ENCODE measurements around the gene TMEM219. TPM values are rescaled to one million over a fixed set of nuclear protein-coding genes. Genes with fewer than 3 reads are reported as not detected.

TMEM219 gene
- total and polyA plus RNA-seq, 8 donors, result 58.3 to 114 (median 72.9) TPM

GRCh38 chr16:29991571-29991904, 29.7 kb downstream of the TMEM219 start:
- WGBS, 2 donors, result 81 to 84% methylated on average over 5 of the region's 5 CpGs
- DNase-seq, result peak in 1 of 6 donors; percentile 71
- ATAC-seq, result no peak
- Histone ChIP-seq H3K4me1 (peaks cover 0 to 4% (median 4%) of the 10 kb centered on the region in 3 donors), H3K27me3 (no peaks in the 10 kb centered on the region), H3K4me3 (no peak overlapping the region), H3K9me3 (no peaks in the 10 kb centered on the region), H3K36me3 (peaks cover 0 to 9% (median 0%) of the 10 kb centered on the region in 3 donors), H3K27ac (no peak overlapping the region)
- no peak for TF ChIP-seq CTCF (IDR thresholded peaks at IDR 0.05)
- no peak for FAIRE-seq
- intact Hi-C loops (cut with DNase I), result no loop called here

- TF ChIP-seq CTCF (IDR thresholded peaks at IDR 0.05), result no peak
- Histone ChIP-seq H3K27ac (no peak overlapping the region), H3K4me1 (peaks cover 4 to 9% (median 8%) of the 10 kb centered on the region in 3 donors), H3K4me3 (no peak overlapping the region), H3K36me3 (peaks cover 0 to under 1% (median 0%) of the 10 kb centered on the region in 3 donors), H3K27me3 (no peaks in the 10 kb centered on the region), H3K9me3 (no peaks in the 10 kb centered on the region)
- intact Hi-C loops (cut with DNase I), result no loop called here
- DNase-seq (peak in 2 of 6 donors; percentile 29), FAIRE-seq (no peak), ATAC-seq (no peak)
- 63 to 66% methylated on average over 7 of the region's 7 CpGs for WGBS, 2 donors
Measured at GRCh38 chr16:29992344-29992967, 30.6 kb downstream of the TMEM219 start.

GRCh38 chr16:29993191-29993902, 31.5 kb downstream of the TMEM219 start:
- H3K9me3 ChIP-seq, result no peaks in the 10 kb centered on the region
- no peak for TF ChIP-seq CTCF (IDR thresholded peaks at IDR 0.05)
- peak in 2 of 6 donors; percentile 38 to 64 for DNase-seq
- H3K36me3 ChIP-seq, result no peaks in the 10 kb centered on the region
- no peaks in the 10 kb centered on the region for H3K27me3 ChIP-seq
- WGBS, 2 donors, result 89 to 91% methylated on average over 22 to 25 of the region's 25 CpGs
- ATAC-seq, result no peak
- intact Hi-C loops (cut with DNase I), result no loop called here
- peaks cover 4 to 9% (median 8%) of the 10 kb centered on the region in 3 donors for H3K4me1 ChIP-seq
- FAIRE-seq, result no peak
- no peak overlapping the region for H3K27ac ChIP-seq
- H3K4me3 ChIP-seq, result no peak overlapping the region

- H3K9me3 ChIP-seq, result no peaks in the 10 kb centered on the region
- no peak for DNase-seq
- FAIRE-seq, result no peak
- H3K36me3 ChIP-seq, result no peaks in the 10 kb centered on the region
- no peak for TF ChIP-seq CTCF (IDR thresholded peaks at IDR 0.05)
- intact Hi-C loops (cut with DNase I), result no loop called here
- H3K27ac ChIP-seq, result peak overlapping the region in 1 of 4 donors; percentile 85
- H3K27me3 ChIP-seq, result no peaks in the 10 kb centered on the region
- peaks cover 4 to 9% (median 8%) of the 10 kb centered on the region in 3 donors for H3K4me1 ChIP-seq
- 89 to 92% methylated on average over 9 of the region's 9 CpGs for WGBS, 2 donors
- peak overlapping the region in 1 of 4 donors; percentile 66 for H3K4me3 ChIP-seq
- ATAC-seq, result no peak
Measured at GRCh38 chr16:29993903-29994599, 32.2 kb downstream of the TMEM219 start.

Measured in pancreas (tissue), 10 donors.